GM18498 (cell line): ENCODE results near the gene DHPS.
"Not testable (repeated sequence)": the region's sequence is repeated elsewhere in the genome, so short reads cannot be mapped to it uniquely, and the experiment has no call there.

Experiments used
- ATAC-seq: cut with Tn5 transposase; IDR thresholded peaks from one replicate; pipeline ENCODE4 v1.9.1; 2021; ENCODE audit warnings: mild to moderate bottlenecking, moderate library complexity; ENCODE audit not compliant: unreplicated experiment

DHPS gene

GRCh38 chr19:12705654-12706331, 24.1 kb upstream of the DHPS start:
- ATAC-seq: no peak

- ATAC-seq: no peak
Measured at GRCh38 chr19:12705169-12705568, 23.5 kb upstream of the DHPS start.

- no peak for ATAC-seq
Measured at GRCh38 chr19:12703046-12703445, 21.4 kb upstream of the DHPS start.

- ATAC-seq: no peak
Measured at GRCh38 chr19:12701596-12702282, 20.1 kb upstream of the DHPS start.

- no peak for ATAC-seq
Measured at GRCh38 chr19:12698138-12698537, 16.5 kb upstream of the DHPS start.

- not testable (repeated sequence) for ATAC-seq
Measured at GRCh38 chr19:12697425-12697824, 15.7 kb upstream of the DHPS start.

GRCh38 chr19:12696366-12697335, 15.0 kb upstream of the DHPS start, which contains the start of gene FBXW9:
Gene FBXW9, minus strand, starts transcription at chr19:12696631. Its CDS starts 50 bp downstream, at chr19:12696581.
- ATAC-seq: peak; percentile 75

- ATAC-seq: peak; percentile 26
Measured at GRCh38 chr19:12695997-12696365, 14.3 kb upstream of the DHPS start.

GRCh38 chr19:12695514-12695913, 13.8 kb upstream of the DHPS start:
- no peak for ATAC-seq

GRCh38 chr19:12695096-12695495, 13.4 kb upstream of the DHPS start:
- ATAC-seq: no peak

GRCh38 chr19:12694641-12695040, 13.0 kb upstream of the DHPS start:
- no peak for ATAC-seq

- no peak for ATAC-seq
Measured at GRCh38 chr19:12692960-12693359, 11.3 kb upstream of the DHPS start.

GRCh38 chr19:12689581-12690216, 8.0 kb upstream of the DHPS start:
- ATAC-seq: no peak

- ATAC-seq: no peak
Measured at GRCh38 chr19:12689012-12689411, 7.3 kb upstream of the DHPS start.

GRCh38 chr19:12687496-12688196, 6.0 kb upstream of the DHPS start, which contains the start of gene GNG14:
Gene GNG14, plus strand, starts transcription at chr19:12687998. Its CDS starts 51 bp downstream, at chr19:12688049.
- no peak for ATAC-seq

- ATAC-seq: no peak
Measured at GRCh38 chr19:12685831-12686230, 4.2 kb upstream of the DHPS start.

- no peak for ATAC-seq
Measured at GRCh38 chr19:12680034-12680433, 1.6 kb downstream of the DHPS start.

- ATAC-seq: not testable (repeated sequence)
Measured at GRCh38 chr19:12678039-12678438, 3.6 kb downstream of the DHPS start.

GRCh38 chr19:12676928-12677327, 4.8 kb downstream of the DHPS start:
- ATAC-seq: no peak

GRCh38 chr19:12676384-12676792, 5.3 kb downstream of the DHPS start:
- no peak for ATAC-seq
